HG03025 (cell line): ENCODE results near the gene STON1.
"Not testable (repeated sequence)": the region's sequence is repeated elsewhere in the genome, so short reads cannot be mapped to it uniquely, and the experiment has no call there.

ENCODE experiments used
- ATAC-seq: cut with Tn5 transposase; IDR thresholded peaks from one replicate; pipeline ENCODE4 v1.9.1; 2021; ENCODE audit warnings: mild to moderate bottlenecking, moderate library complexity; ENCODE audit not compliant: unreplicated experiment, low FRiP score

STON1 gene

GRCh38 chr2:48527226-48527885 is 2.6 kb upstream of the STON1 start:
- ATAC-seq: no peak

DNA sequence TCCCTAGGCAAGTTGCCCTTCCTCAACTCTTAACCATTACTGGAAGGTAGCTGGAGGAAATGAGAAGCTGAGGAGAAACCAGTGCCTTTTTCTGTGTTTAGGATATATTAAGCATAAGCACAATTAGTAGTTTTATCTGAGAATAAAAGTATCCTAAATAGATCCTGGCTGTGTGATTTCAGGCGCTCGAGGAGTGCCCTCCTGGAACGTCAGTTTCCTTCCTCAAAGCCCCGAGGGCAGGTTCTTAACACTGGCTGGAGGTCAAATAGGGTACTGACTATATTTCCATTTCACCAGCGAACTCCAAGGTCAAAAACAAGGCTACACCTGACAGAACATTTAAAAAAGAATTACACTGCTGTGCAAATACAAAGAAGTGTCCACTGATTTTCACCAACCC is 1.5 kb upstream of the STON1 start:
- no peak for ATAC-seq

DNA sequence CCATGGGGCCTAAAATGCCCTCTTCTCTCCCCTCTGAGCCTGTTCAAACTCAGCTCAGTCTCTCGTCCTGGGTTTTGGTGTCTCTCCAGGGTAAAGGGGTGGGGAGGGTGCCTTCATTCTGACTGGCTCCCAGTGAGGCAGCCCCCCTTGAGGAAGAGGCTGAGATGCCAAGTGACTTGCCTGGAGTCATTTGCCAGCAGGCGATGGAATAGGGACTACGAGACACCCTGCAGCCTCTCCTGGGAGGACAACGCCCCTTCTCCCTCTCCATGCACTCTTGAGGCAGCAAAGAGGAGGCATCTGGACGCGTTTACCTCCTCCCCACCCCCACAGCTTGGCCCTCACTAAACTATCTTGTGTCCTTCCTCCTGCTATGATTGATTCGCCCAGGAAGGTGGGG is 760 bp upstream of the STON1 start:
- ATAC-seq: no peak

GRCh38 chr2:48529676-48530032 is 300 bp upstream of the STON1 start:
- no peak for ATAC-seq

DNA sequence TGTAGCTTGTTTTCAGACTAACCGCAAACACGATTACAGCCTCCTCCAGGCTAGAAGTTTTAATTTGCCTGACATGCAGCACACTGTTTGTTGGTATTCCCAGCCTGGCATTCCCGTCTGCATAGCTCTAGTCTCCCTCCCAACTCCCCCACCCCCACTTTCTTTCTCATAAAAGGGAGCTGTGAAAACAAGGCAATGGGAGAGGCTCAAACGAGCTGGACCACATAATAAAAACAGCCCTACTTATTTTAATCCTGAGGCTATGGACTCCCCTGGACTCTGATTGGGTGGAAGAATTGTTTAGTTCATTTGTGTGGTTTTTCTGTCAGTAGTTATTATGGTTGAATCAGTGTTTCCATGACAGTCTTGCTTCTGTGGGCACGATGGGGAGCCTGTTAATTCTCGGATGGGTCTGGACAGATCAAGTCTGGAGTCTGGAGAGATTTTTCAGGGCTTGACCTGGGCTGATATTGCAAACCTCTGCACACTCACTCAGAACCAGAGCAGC is 1.2 kb downstream of the STON1 start:
- ATAC-seq: no peak

- ATAC-seq: no peak
Measured at GRCh38 chr2:48532174-48532573, 2.2 kb downstream of the STON1 start.

DNA sequence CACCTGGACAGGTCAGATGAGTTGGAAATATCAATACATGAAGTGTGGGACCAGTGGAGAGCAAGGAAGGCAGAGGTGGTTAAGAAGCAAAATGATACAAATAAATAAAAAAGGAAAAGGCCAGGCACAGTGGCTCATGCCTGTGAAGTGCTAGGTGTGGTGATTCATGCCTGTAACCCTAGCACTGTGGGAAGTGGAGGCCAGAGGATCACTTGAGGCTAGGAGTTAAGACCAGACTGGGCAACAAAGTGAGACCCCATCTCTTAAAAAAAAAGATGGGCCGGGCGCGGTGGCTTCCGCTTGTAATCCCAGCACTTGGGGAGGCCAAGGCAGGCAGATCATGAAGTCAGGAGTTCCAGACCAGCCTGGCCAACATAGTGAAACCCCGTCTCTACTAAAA is 2.9 kb downstream of the STON1 start:
- no peak for ATAC-seq

GRCh38 chr2:48534781-48535180 is 4.8 kb downstream of the STON1 start:
- ATAC-seq: no peak

- no peak for ATAC-seq
Measured at GRCh38 chr2:48540237-48540935, 10.4 kb downstream of the STON1 start.

DNA sequence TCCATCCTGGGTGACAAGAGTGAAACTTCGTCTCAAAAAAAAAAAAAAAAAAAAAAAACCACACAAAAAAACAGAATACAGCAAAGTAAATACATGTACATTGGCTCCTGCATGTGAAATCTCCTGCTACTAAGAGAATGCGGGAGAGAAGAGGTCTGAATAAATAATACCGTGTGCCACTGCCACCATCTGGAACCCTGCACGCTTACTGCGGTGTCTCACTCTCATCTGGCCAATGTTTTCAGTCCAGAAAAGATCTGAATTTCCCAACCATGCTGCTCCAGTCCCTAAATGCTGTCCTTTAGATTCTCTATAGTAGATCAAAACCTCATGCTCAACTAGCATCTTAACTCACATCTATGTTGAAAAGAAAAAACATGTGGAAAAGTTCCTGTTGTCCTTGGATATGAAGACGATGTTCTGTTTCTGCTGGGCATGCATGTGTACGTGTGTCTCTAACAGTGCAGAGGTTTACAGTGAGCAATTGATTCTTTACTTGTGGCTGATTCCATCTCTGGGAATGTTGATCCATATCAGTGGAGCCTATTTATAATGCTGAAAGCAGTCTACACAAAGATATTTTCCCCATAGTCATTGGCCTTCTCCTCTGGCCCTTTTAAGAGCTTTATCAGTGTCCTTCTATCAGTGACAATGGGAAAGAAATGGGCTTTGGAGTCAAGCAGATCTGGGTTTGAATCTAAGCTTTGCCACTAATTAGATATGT is 11.9 kb downstream of the STON1 start:
- no peak for ATAC-seq

DNA sequence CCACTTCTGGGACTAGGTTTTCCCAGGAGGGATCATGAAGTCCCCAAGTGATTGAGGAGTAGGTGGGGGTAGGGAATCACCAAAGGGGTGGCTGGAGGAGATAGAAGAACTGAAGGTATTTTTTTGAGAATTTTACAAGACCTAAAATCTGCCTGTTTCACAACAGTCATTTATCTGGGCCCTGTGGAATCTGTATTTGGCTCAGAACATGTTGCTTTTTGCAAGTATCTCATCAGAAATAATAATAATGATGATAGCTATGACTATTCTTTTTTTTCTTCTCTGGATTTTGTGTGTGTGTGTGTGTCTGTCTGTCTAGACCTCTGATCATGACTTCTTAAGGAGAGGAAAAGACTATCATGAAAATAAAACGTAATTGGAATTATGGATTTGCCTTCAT is 13.9 kb downstream of the STON1 start:
- no peak for ATAC-seq

DNA sequence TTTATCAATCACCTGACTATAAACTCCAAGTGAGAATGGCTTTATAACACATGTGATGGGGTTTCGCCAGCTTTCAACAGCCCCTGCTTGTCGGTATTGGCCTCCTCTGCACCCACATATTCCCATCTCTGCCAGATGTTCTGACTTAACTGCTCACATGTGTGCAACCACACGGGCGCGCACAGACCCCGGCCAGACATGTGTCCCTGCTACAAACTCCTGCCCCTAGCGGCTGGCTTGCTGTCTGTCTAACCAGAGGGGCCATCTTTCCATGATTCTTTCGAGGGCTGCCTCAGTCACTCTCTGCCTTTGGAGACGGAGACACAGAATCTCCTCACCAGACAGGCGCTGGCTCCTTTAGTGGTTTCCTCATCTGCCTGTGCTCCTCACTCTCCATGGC is 15.3 kb downstream of the STON1 start:
- no peak for ATAC-seq

- no peak for ATAC-seq
Measured at GRCh38 chr2:48548840-48549239, 18.9 kb downstream of the STON1 start.

GRCh38 chr2:48549972-48550371 is 20.0 kb downstream of the STON1 start:
- no peak for ATAC-seq

DNA sequence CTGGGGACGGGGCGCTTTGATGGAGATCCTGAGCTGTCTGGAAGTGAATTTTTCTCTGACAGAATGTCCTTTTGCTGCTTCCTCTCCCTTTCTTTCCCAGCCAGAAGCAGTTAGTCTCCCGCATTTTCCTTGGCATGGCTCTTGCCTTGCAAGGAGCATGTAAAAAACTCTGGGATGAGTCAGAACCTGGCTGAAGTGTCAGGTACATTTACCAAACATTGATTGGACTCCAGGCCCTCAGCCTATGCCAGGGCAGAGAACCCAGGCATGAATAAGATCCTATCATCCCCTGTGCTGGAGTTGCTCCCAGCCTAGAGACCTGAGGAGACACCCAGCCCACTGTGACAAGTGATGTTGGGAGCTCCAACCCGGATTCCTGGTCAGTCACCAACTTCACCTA is 21.6 kb downstream of the STON1 start:
- no peak for ATAC-seq

- not testable (repeated sequence) for ATAC-seq
Measured at GRCh38 chr2:48555071-48555470, 25.1 kb downstream of the STON1 start.

DNA sequence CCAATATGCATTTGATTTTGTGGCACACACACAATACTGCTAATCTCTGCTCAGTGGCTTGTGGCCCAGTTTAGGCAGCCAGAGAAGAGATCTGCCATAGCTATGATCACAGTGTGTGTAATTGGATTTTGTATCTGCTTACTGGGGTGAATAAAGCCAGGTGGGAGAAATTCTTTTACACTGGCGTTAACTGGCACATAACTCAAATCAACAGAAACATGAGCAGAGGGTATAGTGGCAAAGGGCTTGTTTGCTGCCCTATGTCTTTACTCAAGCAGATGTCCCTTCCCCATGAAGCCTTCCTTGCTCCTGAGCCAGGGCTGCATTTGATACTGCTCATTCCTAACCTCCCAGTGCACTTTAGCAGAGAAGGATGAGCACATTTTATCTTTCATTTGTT is 28.5 kb downstream of the STON1 start:
- no peak for ATAC-seq

- ATAC-seq: no peak
Measured at GRCh38 chr2:48560546-48561209, 30.7 kb downstream of the STON1 start.

- ATAC-seq: no peak
Measured at GRCh38 chr2:48562281-48562680, 32.3 kb downstream of the STON1 start.

DNA sequence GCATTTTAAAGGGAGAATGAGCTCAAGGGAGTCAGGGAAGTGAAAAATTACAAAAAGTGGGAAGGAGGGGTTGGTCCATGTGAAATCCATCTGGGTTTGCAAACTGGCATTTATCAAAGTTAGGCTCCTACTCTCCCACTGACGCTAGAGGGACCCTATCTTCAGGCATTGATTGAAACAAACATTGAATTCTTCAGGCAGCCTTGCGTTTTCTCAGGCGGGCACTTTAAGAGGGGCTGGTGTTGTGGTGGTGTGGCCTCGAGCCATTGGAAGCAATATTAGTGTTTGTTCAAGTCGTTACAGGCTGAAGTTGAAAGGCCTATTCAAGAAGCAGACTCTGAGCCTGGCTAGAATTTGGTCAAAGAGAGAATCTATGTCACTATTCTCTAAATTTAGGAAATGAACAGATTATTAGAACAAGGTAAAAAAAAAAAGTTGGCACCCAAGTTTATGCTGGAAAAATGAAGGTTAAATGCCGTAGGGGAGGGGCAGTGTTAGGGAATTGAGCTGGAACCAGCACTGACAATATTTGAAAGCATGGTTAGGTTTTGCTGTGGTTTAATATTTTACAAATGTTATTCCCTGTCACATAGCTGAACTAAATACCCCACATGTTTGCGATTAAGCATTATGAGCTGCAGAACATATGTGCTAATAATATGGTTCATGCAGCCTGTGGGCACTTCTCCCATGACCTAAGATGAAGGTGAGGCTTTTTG is 36.8 kb downstream of the STON1 start:
- no peak for ATAC-seq
